Erythroblast (primary cell): ENCODE results near the gene REXO4.

Experiments used
- GATA1 ChIP-seq: IDR thresholded peaks from 2 replicates; pipeline ENCODE4 v1.6.1; 2011; ENCODE audit warnings: low read depth, mild to moderate bottlenecking, control low read depth, low read length, moderate library complexity
- POLR2A ChIP-seq: IDR thresholded peaks from 2 replicates; pipeline ENCODE4 v1.6.1; 2011; ENCODE audit warnings: mild to moderate bottlenecking, low read length

GRCh38 chr9:133394687-133395271, 23.0 kb downstream of the REXO4 start:
- TF ChIP-seq POLR2A (no peak), GATA1 (no peak)
